NCI-H2029 (cell line): ENCODE data around the gene TERT.
"Not testable (repeated sequence)": the region's sequence is repeated elsewhere in the genome, so short reads cannot be mapped to it uniquely, and the experiment has no call there.

Source experiments
- DNase-seq: peaks from one replicate; lab custom pipeline; 2025; lab: John Stamatoyannopoulos, UW

Gene TERT

DNA sequence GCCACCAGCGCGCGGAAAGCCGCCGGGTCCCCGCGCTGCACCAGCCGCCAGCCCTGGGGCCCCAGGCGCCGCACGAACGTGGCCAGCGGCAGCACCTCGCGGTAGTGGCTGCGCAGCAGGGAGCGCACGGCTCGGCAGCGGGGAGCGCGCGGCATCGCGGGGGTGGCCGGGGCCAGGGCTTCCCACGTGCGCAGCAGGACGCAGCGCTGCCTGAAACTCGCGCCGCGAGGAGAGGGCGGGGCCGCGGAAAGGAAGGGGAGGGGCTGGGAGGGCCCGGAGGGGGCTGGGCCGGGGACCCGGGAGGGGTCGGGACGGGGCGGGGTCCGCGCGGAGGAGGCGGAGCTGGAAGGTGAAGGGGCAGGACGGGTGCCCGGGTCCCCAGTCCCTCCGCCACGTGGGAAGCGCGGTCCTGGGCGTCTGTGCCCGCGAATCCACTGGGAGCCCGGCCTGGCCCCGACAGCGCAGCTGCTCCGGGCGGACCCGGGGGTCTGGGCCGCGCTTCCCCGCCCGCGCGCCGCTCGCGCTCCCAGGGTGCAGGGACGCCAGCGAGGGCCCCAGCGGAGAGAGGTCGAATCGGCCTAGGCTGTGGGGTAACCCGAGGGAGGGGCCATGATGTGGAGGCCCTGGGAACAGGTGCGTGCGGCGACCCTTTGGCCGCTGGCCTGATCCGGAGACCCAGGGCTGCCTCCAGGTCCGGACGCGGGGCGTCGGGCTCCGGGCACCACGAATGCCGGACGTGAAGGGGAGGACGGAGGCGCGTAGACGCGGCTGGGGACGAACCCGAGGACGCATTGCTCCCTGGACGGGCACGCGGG is at the start of gene TERT:
Gene TERT, minus strand, starts transcription at position 234 of the 815 bp plus-strand sequence. Its CDS starts 79 bp downstream, at position 155.
- DNase-seq: no peak

DNA sequence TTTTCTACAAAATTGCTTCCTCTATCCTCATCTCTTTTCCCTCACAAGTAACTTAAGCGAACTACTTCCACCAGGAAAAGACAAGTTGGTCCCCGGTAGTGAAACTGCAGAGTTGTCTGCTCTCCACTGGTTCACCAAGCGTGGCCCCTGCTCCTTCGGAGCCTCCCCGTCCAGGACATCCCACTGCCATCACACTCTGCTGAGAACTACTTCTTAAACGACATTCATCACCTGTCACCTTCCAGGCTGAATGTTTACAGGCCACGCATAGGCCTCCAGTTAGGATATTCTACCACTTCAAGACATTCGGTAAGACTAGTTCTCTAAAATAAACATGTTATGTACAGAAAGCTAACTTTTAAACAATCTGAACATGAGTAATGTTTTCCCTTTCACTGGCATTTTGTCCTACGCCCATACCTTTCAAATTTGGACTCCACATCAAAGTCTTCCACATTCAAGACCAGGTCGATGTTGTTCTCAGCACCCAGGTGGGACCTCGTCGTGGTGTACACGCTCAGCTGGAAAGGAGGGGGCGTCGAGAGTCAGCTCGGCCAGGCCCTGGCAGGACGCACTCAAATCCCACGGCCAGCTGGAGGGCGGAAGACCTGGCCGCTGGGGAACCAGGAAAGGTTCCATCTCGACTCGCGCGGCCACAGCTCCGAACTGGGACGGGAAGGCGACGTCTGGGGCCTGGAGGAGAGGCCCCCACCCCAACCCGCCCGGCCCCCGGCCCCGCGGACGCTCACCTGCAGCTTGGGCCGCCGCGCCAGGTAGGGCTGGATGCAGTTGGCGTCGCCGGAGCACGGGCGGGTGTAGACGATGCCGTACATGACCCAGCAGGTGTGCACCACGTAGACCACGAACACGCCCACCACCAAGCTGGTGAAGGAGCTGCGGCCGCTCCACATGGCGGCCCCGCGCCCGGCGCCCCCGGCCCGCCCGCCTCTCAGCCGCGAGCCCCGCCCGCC is 49.3 kb upstream of the TERT start:
- DNase-seq: no peak

DNA sequence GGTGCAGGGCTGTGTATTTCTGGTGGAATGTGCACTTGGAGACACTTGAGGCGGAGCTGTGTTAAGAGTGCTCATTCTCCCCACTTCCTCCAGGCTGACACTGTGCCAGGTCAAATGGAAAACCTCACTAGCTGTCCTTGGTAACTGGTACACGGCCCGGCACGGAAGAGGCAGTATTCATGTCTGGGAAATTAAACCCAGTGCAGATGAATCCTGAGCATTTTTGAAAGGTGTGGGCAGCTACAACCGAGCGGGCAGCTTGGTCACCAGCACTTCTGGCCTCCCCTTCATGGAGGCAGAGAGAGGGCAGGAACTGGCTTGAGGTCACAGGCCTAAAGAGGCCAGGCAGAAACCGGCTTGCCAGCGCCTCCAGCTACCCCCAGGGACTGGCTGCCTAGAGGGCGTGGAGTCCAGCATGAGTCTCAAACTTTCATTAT is 48.5 kb upstream of the TERT start:
- no peak for DNase-seq

DNA sequence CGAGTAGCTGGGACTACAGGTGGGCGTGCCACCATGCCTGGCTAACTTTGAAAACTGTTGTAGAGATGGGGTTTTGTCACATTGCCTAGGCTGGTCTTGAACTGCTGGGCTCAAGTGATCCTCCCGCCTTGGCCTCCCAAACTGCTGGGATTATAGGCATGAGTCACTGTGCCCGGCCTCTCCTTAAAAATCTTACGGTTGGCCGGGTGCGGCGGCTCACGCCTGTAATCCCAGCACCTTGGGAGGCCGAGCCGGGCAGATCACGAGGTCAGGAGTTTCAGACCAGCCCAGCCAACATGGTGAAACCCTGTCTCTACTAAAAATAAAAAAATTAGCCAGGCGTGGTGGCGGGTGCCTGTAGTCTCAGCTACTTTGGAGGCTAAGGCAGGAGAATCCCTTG is 47.8 kb upstream of the TERT start:
- not testable (repeated sequence) for DNase-seq

DNA sequence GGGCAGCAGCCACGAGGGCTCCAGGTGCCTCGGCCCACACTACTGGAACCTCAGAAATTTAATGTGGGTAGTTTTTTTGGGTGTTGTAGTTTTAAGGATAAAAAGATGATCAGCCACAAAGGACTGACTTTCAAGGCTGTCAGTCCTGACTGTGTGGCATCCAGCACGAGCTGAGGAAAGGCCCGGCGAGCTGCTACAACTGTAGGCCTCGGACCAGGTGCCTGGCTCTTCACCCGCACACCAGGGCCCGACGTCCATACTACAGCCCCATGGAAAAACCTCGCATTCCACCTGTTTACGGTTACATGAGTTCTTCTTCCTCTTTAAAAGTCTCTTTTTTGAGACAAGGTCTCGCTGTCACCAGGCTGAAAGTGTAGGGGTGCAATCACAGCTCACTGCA is 47.4 kb upstream of the TERT start:
- DNase-seq: no peak

DNA sequence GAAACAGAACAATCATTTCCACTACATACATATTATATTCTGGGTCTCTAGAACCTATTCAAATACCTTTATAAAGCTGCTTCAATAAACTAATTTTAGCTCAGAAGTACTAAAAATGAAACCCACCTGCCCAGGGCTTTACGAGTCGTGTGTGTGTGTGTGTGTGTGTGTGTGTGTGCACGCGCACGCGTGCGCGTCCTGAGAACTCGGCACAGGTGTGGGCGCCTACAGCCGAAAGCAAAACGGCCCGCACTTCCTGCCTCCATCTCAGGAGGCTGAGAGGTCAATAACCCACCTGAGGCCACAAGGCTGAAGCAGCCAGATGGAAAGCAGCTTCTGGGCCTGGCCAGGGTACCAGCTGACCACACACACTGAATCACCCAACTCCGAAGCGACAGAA is 47.0 kb upstream of the TERT start:
- DNase-seq: no peak

DNA sequence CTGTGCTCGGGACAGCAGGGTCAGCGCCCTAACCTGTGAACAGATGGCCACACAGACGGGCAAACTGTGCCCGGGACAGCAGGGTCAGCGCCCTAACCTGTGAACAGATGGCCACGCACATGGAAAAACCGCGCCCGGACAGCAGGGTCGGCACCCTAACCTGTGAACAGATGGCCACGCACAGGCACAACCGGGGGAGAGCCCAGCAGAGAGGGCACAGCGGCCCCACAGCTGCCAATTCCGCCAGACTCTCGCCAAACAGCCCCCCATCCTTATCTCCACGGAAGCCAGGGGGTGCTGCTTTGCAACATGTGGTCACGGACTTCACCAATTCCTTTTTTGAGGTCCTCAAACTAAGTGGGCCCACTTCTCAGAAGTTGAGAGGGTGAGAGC is 44.9 kb upstream of the TERT start:
- not testable (repeated sequence) for DNase-seq

DNA sequence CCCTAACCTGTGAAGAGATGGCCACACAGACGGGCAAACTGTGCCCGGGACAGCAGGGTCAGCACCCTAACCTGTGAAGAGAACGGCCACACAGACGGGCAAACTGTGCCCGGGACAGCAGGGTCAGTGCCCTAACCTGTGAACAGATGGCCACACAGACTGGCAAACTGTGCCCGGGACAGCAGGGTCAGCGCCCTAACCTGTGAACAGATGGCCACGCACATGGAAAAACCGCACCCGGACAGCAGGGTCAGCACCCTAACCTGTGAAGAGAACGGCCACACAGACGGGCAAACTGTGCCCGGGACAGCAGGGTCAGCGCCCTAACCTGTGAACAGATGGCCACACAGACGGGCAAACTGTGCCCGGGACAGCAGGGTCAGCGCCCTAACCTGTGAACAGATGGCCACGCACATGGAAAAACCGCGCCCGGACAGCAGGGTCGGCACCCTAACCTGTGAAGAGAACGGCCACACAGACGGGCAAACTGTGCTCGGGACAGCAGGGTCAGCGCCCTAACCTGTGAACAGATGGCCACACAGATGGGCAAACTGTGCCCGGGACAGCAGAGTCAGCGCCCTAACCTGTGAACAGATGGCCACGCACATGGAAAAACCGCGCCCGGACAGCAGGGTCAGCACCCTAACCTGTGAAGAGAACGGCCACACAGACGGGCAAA is 44.4 kb upstream of the TERT start:
- DNase-seq: not testable (repeated sequence)

DNA sequence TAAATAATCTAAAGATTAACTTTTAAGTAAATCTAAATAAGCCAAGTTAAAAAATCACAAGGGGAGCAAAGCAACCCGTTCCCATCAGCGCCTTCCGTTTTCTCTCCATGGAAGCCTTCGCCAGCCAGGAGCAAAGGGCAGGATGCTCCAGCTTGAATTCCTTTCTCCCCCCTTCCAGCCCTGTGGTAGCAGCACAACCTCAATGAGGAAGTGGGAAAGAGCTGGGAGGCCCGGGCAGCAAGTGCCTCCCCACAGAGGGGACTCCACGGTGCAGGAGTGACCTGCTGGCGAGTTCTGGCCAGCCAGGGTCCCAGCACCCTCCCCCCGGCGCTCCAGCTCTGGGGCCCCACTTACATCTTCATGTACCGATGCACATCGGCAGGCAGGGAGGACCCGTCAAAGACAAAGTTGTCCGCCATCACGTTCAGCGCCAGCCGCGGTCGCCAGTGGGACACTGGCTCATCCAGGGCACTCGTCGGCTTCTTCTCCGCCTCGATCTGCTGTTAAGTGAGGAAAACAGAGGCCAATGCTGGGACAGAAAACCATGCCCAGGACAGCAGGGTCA is 43.7 kb upstream of the TERT start:
- no peak for DNase-seq

DNA sequence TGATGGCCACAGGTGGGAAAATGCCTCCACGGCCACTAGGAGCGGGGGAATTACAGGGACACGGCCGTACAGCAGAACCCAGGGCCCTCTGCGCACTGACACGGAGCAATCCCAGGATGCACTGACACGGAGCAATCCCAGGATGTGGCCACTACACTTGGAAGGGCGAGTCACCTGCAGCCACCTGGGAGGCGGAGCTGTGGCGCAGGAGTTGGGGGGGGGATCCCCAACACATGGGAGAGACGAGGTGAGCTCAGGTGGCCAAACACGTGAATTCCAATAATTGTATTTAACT is 43.3 kb upstream of the TERT start:
- DNase-seq: no peak

DNA sequence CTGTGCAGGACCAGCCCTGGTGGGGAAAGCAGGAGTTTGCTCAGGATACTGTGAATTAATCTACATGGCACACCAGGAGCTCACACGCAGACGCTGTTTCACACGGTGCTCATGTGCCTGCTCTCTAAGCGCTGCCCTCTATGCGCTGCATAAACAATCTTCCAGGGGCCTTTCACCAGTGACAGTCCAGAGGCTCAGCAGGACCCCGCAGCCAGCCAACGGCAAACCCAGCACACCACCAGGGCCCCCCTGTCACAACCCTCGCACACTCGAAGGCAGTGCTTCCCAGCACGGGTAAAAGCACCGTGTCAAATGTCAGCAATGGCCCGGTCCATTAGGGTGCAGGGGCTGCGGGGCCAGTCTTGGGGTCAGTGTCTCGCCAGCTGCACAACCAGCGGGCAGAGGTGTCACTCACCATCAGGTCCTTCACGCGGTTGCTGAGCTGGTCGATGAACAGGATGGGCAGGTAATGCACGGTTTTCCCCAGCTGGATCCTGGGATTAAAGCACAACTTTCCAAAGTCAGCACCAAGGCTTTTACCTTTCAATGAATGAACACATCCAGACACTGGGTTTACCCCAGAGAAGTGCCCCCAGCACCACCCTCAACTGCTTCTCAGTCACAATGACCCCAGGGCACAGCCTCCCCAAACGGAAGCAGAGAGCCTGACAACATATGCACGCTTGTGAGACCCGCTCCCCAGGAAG is 42.8 kb upstream of the TERT start:
- DNase-seq: no peak

DNA sequence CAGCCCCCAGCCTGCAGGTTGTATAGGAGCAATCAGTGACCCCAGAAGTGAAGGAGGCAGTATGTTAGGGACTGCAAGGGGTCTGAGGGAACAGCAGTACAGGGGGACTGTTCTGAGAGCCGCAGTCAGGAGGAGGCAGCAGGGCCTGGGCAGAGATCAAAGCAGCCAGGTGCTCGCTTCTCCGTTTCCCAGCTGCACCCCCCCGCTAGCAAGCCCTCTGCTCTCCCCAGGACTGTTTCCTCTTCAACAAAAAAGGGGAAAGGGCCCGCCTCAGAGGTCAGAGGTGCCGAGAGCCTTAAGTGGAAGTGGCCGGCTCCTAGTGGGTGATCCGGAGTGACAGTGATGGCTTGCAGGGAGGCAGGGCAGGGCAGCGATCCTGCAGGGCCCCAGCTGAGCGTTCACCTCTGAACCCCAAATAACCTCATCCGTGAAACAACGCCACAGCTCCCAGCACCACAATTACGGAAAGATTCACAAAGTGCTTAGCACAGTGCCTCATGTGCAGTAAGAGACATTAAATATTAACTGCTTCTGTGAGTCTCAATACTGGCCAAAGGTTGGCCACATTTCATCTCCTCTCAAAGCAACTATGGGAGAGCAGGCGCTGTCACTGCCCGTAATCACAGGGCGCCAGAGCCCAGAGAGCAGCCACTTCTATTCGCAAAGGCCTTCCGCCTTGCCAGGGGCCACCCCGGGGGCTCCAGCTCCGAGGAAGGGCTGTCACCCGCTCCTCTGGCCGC is 42.1 kb upstream of the TERT start:
- DNase-seq: no peak

DNA sequence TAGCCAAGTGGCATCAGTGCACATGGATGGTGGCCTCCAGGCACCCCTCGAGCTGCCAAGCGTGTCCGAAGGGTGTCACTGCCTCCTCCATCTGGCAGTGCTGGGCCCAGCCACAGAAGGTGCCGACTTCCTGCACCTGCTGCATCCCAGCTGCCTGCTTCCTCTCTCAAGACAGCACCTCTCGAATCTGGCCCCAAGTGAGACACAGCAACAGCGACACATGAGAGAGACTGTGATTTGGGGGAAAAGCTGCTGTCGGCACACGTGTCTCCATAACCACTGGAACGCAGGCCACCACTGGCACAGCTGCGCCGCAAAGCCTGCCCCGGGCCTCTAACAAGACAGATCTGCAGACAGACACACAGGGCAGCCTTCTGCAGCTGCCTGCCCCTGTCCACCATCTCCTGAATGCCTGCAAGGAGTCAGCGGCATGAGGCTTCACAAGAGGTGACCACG is 41.3 kb upstream of the TERT start:
- DNase-seq: no peak

DNA sequence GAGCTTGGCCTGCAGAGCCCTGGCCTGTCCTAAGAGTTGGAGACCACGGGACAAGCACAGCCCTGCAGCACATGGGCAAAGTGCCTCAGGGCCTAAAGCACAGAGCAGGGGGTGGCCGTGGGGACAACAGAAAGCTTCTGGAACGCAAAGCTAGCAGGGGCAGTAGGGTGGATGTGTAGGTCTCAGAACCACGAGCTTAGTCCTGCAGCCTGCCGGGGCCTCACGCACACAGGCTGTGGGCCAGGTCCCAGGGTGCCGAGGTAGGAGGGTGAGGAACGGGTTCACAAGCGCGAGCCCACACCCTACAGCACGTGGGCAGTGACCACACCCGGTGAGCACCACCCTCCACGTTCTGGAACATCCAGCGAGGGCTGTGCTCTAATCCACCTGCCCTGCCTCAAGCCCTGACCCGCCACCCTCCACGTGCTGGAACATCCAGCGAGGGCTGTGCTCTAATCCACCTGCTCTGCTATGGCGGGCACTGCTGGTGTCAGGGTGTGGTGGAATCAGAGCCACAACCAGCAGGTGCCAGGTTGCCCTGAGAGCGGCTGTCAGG is 40.8 kb upstream of the TERT start:
- no peak for DNase-seq

DNA sequence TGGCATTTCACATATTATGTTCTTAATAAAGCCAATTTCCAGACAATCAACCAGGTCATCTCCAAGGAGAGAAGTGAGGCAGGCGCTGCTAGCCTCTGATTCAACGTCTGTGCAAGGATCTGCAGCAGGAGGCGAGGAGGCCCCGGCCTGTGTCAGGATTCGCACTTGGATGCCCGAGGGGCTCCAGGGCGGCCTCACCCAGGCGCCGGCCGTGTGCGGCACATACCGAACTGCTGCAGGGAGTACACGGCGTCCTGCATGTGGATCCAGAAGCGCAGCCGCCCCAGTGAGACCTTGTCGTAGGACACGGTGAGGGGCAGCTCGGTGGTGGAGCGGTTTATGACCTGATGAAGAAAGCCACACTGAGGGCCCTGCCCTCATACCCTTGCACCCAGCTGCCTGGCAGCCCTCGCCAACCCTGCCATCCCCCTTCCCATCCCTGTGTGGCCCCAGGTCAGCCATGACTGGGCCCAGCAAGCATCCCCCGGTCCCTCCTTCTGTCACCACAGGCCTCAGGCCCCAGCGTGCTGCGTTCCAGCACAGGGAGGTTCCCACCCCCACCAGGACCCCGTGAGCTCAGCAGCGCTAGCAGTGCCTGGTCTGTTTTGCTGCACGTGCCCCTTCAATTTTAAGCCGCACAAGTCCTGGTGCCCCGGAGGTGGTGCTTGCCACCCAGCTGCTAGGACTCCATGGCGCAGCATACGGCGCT is 40.1 kb upstream of the TERT start:
- no peak for DNase-seq

DNA sequence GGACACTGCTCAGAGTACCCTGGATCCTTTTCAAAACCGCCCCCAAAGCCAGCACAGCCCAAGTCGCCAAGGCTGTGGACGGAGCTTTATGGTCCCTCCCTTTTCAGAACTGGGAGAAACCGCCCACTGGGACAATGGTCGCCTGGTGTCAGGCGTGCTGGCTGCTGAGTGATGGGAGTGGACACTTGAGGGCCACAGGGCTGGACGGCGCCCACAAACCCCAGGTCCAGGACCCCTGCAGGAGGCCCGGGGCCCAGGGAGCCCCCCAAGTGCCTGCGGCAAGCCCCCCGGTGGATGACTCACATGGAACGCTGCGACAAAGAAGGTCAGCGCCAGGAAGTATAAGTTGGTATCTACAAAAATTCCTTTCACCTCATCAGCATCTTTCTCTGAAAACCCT is 39.1 kb upstream of the TERT start:
- no peak for DNase-seq

DNA sequence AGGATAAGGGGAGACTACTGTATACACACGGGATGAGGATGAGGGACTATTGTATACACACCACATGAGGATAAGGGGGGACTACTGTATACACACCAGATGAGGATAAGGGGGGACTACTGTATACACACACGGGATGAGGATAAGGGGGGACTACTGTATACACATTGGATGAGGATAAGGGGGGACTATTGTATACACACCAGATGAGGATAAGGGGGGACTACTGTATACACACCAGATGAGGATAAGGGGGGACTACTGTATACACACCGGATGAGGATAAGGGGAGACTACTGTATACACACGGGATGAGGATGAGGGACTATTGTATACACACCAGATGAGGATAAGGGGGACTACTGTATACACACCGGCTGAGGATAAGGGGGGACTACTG is 38.4 kb upstream of the TERT start:
- not testable (repeated sequence) for DNase-seq

DNA sequence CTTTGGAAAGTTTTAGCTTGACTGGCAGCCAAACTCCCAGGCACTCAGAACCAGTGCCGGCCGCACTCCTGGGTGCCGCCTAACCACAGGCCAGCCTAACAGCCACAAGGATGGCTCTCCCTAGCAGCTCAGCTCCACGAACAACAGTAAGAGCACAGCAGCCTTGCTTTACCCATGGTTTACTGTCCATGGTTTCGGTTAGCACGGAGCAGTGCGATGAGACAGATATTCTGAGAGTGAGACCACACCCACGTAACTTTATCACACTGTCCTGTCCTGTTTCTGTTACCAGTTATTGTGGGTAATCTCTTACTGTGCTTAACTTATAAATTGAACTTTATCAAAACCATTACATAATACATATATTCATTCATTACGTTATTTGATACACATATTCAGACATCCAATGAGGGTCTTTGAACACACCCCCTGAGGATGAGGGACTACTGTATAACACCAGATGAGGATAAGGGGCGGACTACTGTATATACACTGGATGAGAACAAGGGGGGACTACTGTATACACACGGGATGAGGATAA is 37.7 kb upstream of the TERT start:
- no peak for DNase-seq

DNA sequence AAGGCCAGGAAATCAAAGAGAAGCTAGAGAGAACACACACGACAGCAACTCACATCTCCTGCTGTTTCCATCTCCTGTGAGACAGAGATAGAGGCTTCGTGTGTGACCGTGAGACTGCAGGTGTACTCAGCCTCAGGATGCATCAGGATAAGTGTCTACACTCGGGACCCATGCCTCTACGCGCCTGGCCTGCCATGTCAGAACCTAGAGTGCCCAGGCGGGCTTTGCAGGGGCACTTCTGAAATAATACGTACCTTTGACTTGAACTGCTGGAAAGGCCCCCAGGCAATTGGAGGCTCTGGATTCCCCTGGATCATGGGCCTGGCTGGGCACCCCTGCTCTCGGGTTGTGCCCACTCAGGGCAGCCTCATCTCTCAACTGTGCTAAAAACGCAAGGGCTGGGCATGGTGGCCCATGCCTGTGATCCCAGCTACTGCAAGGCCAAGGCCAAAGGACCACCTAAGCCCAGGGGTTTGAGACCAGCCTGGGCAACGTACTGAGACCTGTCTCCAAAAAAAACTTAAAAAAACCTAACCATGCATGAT is 37.1 kb upstream of the TERT start:
- no peak for DNase-seq
